ENCODE data around the gene PCDHGC3. TPM values are rescaled to one million over a fixed set of nuclear protein-coding genes. Genes with fewer than 3 reads are reported as not detected.

The PCDHGC3 gene
- polyA plus RNA-seq, 1 experiment, result 47.4 TPM

DNA sequence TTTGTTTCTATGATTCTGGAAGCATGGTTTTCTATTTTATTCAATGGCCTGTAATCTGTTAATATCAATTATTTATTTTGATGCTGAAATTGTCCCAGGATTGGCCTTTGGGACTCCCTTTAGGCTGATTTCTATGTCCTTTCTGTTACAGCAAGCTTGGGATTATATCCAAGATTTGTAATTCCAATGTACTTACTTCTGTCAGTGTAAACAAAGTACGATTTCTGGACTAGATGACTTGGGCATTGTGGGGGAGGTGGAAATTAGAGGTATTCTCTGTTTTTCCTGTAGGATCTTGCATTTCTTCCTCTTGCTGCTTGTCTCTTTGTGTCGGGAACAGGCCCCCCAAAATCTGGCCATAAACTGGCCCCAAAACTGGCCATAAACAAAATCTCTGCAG is 41.8 kb upstream of the PCDHGC3 start:
- POLR2A ChIA-PET, result no interaction called here
- Histone ChIP-seq H3K27ac (ENCODE audit: low read depth, low read length) (no peak overlapping the region), H3K4me3 (ENCODE audit: low read depth, low read length) (no peak overlapping the region), H3K9me3 (ENCODE audit: control insufficient read depth, insufficient read depth, low read length) (peaks cover 34% of the 10 kb centered on the region), H3K27me3 (ENCODE audit: control insufficient read depth, insufficient read depth, low read length) (no peaks in the 10 kb centered on the region)
- CTCF ChIA-PET, result interaction anchor here (7.2 kb wide), 1 partner anchor 124 kb away, joined by 94 read pairs; no protein-coding TSS in a partner anchor
- no peak for DNase-seq (ENCODE audit: low read depth, low spot score)
- TF ChIP-seq, protein P1, sequence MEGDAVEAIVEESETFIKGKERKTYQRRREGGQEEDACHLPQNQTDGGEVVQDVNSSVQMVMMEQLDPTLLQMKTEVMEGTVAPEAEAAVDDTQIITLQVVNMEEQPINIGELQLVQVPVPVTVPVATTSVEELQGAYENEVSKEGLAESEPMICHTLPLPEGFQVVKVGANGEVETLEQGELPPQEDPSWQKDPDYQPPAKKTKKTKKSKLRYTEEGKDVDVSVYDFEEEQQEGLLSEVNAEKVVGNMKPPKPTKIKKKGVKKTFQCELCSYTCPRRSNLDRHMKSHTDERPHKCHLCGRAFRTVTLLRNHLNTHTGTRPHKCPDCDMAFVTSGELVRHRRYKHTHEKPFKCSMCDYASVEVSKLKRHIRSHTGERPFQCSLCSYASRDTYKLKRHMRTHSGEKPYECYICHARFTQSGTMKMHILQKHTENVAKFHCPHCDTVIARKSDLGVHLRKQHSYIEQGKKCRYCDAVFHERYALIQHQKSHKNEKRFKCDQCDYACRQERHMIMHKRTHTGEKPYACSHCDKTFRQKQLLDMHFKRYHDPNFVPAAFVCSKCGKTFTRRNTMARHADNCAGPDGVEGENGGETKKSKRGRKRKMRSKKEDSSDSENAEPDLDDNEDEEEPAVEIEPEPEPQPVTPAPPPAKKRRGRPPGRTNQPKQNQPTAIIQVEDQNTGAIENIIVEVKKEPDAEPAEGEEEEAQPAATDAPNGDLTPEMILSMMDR (IDR thresholded peaks at IDR 0.05; ENCODE audit: low read depth, low read length), result no peak

DNA sequence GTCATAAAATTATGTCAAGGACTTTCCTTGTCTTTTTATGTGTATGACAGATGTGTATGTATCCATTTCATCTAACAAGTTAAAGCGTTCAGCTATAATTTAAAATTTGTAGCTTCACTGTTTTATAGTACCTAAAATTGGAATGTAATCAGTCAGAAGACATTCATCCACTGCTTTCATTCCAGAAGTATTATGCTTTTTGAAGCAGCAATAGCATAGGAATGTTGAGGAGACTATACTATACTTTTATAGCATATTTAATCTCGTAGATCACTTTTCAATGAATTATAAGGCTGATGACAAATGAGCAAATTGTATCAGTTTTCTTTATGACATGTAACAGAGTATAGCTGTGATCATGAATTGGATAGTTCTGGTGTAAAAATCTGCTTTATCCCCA is 38.5 kb upstream of the PCDHGC3 start:
- no peak overlapping the region for H3K27ac ChIP-seq (ENCODE audit: low read depth, low read length)
- no peak for DNase-seq (ENCODE audit: low read depth, low spot score)
- TF ChIP-seq, protein P1 (IDR thresholded peaks at IDR 0.05; ENCODE audit: low read depth, low read length), result no peak
- ChIA-PET CTCF (interaction anchor here (1.0 to 2.6 kb wide), 5 partner anchors 16 to 131 kb away, joined by 3 to 11 read pairs (median 3); partner anchors contain the start of genes PCDHGA11 and PCDHGB7), POLR2A (no interaction called here)
- H3K9me3 ChIP-seq (ENCODE audit: control insufficient read depth, insufficient read depth, low read length), result peaks cover 34% of the 10 kb centered on the region
- no peaks in the 10 kb centered on the region for H3K27me3 ChIP-seq (ENCODE audit: control insufficient read depth, insufficient read depth, low read length)
- H3K4me3 ChIP-seq (ENCODE audit: low read depth, low read length), result no peak overlapping the region

DNA sequence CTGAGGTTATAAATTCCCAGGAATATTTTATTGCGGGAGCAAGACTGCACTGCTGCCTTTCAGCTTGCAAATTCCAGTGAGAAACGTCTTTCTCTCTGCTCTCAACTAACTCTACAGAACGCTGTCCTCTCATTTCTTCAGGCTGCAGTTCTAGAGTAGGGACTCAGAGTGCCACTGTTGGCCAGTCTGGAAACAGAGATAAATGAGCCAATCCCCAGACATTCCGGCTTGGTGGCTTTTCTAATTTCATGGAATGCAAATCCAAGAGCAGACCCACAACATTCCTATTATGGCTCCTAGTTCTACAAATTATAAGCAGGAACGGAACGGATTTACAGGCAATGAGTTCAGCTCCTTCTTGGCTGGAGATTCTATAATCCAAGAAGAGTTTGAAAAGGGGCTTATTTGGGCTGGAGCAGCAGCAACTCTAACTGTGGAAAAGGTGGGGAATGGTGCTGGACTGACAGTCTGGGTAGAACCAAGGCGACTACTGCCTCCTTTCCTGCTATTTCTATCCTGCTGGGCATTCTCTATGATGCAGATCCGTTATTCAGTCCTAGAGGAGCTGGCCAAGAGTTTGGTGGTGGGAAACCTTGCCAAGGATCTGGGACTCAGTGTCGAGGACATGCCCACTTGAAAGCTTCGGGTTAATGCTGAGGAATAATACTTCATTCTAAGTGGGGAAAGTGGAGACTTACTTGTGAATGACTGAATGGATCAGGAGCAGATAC is 36.2 kb upstream of the PCDHGC3 start:
- ChIA-PET POLR2A (no interaction called here), CTCF (interaction anchor here (1.3 to 1.5 kb wide), 3 partner anchors 10 to 119 kb away, joined by 3 to 5 read pairs (median 4); partner anchors contain the start of gene PCDHGA12)
- no peak for DNase-seq (ENCODE audit: low read depth, low spot score)
- Histone ChIP-seq H3K9me3 (ENCODE audit: control insufficient read depth, insufficient read depth, low read length) (peaks cover 20% of the 10 kb centered on the region), H3K4me3 (ENCODE audit: low read depth, low read length) (no peak overlapping the region), H3K27ac (ENCODE audit: low read depth, low read length) (no peak overlapping the region), H3K27me3 (ENCODE audit: control insufficient read depth, insufficient read depth, low read length) (no peaks in the 10 kb centered on the region)
- TF ChIP-seq, protein P1 (IDR thresholded peaks at IDR 0.05; ENCODE audit: low read depth, low read length), result no peak

DNA sequence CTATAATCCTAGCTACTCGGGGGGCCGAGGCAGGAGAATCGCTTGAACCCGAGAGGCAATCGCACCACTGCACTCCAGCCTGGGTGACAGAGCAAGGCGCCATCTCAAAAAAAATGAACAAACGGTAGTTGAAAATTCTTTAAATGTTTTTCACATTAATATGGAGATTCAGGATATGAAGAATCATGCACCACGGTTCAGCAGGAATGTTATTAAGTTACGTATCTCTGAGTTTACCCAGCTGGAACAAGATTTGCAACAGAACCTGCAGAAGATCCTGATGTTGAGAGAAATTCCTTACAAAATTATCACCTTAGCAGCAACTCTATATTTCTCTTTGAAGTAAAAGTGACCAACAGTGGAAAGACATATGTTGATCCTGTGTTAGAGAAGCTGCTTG is 35.4 kb upstream of the PCDHGC3 start:
- no peaks in the 10 kb centered on the region for H3K27me3 ChIP-seq (ENCODE audit: control insufficient read depth, insufficient read depth, low read length)
- no peak for DNase-seq (ENCODE audit: low read depth, low spot score)
- no peak overlapping the region for H3K27ac ChIP-seq (ENCODE audit: low read depth, low read length)
- CTCF ChIA-PET, result interaction anchor here (1.4 to 1.5 kb wide), 2 partner anchors 10 to 84 kb away, joined by 4 to 5 read pairs; partner anchors contain the start of gene PCDHGA12
- H3K9me3 ChIP-seq (ENCODE audit: control insufficient read depth, insufficient read depth, low read length), result peaks cover 20% of the 10 kb centered on the region
- H3K4me3 ChIP-seq (ENCODE audit: low read depth, low read length), result no peak overlapping the region
- POLR2A ChIA-PET, result no interaction called here
- TF ChIP-seq, protein P1 (IDR thresholded peaks at IDR 0.05; ENCODE audit: low read depth, low read length), result no peak

DNA sequence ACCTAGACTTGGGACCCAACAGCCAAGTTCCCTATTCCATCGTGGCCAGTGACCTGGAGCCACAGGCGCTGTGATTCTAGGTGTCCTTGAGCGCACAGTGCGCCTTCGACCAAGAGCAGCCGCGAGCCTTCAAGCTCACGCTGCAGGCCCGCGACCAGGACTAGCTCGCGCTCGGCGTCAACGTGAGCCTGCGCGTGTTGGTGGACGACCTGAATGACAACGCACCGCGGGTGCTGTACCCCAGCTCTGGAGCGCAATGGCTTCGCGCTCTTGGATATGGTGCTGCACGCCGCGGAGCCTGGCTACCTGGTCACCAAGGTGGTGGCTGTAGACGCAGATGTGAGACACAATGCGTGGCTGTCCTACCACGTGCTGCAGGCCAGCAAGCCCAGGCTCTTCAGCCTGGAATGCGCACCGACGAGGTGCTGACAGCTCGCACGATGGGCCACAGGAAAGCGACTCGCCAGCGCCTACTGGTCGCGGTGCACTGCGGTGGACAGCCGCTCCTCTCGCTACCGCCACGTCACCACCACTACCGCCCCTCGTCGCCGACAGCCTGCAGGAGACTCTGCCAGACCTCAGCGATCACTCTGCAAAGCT is 34.1 kb upstream of the PCDHGC3 start:
- TF ChIP-seq, protein P1 (IDR thresholded peaks at IDR 0.05; ENCODE audit: low read depth, low read length), result no peak
- Histone ChIP-seq H3K27ac (ENCODE audit: low read depth, low read length) (no peak overlapping the region), H3K27me3 (ENCODE audit: control insufficient read depth, insufficient read depth, low read length) (no peaks in the 10 kb centered on the region), H3K4me3 (ENCODE audit: low read depth, low read length) (no peak overlapping the region), H3K9me3 (ENCODE audit: control insufficient read depth, insufficient read depth, low read length) (peaks cover 20% of the 10 kb centered on the region)
- CTCF ChIA-PET, result interaction anchor here (2.8 kb wide), 1 partner anchor 123 kb away, joined by 10 read pairs; no protein-coding TSS in a partner anchor
- no peak for DNase-seq (ENCODE audit: low read depth, low spot score)
- POLR2A ChIA-PET, result no interaction called here

Measured in AG04450 (cell line).